Lower lobe of right lung (tissue), 2 donors: ENCODE measurements around the gene CCDC93. TPM values are rescaled to one million over a fixed set of nuclear protein-coding genes. Genes with fewer than 3 reads are reported as not detected.

Source experiments
- ATAC-seq, 2 donors: fragments of 200-7000 bp; cut with Tn5 transposase; one replicate each; pipeline ENCODE4 v1.9.1; 2020 to 2022; ENCODE audit warnings: mild to moderate bottlenecking in 2 of 2, moderate library complexity in 2 of 2
- DNase-seq: peaks from one replicate; pipeline ENCODE4 v3.0.0-alpha.2; 2020
- H3K27ac ChIP-seq: fragments of 200-600 bp; one replicate; pipeline ENCODE4 v1.8.0; 2022
- H3K27me3 ChIP-seq: fragments of 200-600 bp; one replicate; pipeline ENCODE4 v1.8.0; 2022; ENCODE audit warnings: low read depth
- H3K36me3 ChIP-seq: fragments of 200-600 bp; one replicate; pipeline ENCODE4 v1.8.0; 2022; ENCODE audit warnings: mild to moderate bottlenecking
- H3K4me1 ChIP-seq: fragments of 200-600 bp; one replicate; pipeline ENCODE4 v1.8.0; 2022
- H3K4me3 ChIP-seq: fragments of 200-600 bp; one replicate; pipeline ENCODE4 v1.8.0; 2022; ENCODE audit warnings: mild to moderate bottlenecking
- H3K9me3 ChIP-seq: fragments of 200-600 bp; one replicate; pipeline ENCODE4 v1.8.0; 2022
- intact Hi-C: fragments of 100-400 bp; cut with DNase I; formaldehyde crosslinking; loops from one replicate; pipeline ENCODE4 v1.11.0; 2022
- total RNA-seq: library from RNA; stranded (reverse); fragmentation: NEBNext Ultra II Directional; extraction: Animal tissue kit (Norgen Biotek cat#: 25700); gene quantifications from one replicate; pipeline ENCODE4 v1.2.1, GENCODE V29; 2021
- TF ChIP-seq, protein P1 (sequence below): fragments of 200-600 bp; IDR thresholded peaks from one replicate; pipeline ENCODE4 v1.8.0; 2022; ENCODE audit warnings: antibody characterized with exemption, mild to moderate bottlenecking
- donor health status: DM: no; HTN: yes; CAD: no; lungs with severe emphysema.

CCDC93 gene
- total RNA-seq, 1 donor from 2014 or later: 47.3 TPM

DNA sequence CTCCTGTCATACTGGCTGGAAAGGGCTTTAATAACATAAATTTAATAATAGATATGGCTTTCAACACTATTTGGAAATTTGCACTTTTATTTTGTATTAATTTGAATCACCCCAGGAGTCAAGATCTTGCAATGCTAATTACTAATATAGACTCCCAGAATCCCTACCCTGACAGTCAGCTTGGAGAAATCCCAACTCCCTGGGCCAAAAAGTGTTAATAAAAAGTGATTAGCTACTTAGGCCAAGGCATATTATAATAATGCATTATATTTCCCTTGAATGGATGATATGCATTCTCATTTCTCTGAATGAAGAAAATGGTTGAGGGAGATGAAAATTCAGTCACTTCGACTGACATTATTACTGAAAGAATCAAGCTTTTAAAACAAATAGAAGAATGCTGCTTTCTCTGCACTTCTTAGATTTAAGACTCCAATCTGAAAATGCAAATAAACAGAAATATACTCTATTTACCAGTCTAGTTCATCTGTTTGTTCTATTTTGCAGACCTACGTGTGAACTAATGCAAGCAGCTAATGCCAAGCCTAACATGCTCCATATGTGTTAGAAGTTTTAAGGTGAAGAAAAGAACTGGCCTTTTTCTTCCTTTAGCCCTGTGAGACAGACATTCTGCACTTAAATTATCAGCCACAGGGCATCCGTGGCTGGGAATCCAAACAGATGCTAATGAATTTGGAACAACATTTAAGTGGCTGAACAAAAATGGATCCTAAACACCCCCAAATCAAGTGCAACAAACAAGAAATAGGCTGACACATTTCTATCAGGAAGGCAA lies 40.5 kb upstream of the CCDC93 start:
- Histone ChIP-seq H3K36me3 (no peaks in the 10 kb centered on the region), H3K4me3 (no peak overlapping the region), H3K9me3 (no peaks in the 10 kb centered on the region), H3K4me1 (no peaks in the 10 kb centered on the region), H3K27me3 (no peaks in the 10 kb centered on the region), H3K27ac (no peak overlapping the region)
- DNase-seq (no peak), ATAC-seq (no peak)
- TF ChIP-seq, protein P1, sequence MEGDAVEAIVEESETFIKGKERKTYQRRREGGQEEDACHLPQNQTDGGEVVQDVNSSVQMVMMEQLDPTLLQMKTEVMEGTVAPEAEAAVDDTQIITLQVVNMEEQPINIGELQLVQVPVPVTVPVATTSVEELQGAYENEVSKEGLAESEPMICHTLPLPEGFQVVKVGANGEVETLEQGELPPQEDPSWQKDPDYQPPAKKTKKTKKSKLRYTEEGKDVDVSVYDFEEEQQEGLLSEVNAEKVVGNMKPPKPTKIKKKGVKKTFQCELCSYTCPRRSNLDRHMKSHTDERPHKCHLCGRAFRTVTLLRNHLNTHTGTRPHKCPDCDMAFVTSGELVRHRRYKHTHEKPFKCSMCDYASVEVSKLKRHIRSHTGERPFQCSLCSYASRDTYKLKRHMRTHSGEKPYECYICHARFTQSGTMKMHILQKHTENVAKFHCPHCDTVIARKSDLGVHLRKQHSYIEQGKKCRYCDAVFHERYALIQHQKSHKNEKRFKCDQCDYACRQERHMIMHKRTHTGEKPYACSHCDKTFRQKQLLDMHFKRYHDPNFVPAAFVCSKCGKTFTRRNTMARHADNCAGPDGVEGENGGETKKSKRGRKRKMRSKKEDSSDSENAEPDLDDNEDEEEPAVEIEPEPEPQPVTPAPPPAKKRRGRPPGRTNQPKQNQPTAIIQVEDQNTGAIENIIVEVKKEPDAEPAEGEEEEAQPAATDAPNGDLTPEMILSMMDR: no peak
- intact Hi-C loops: no loop called here

DNA sequence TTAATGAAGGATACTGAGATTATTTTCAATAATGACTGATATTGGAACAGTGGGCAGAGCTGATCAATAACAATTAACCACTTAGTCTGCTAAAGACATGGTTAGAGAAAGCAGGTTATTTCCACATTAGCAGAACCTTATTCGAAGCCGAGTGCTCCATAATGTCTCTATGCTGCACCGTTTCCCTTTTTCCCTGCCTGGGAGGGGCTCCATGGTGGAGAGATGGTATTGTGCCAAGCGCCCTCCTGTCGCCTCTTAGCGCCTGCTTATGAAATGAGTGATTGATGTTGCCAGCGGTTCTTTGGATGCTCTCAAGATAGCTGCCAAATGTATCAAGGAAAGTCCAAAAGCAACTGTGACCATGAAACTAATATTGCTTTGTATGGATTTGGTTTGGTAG lies 39.8 kb upstream of the CCDC93 start:
- Histone ChIP-seq H3K27ac (no peak overlapping the region), H3K36me3 (no peaks in the 10 kb centered on the region), H3K4me1 (no peaks in the 10 kb centered on the region), H3K27me3 (no peaks in the 10 kb centered on the region), H3K4me3 (no peak overlapping the region), H3K9me3 (no peaks in the 10 kb centered on the region)
- no peak for ATAC-seq
- TF ChIP-seq, protein P1: no peak
- DNase-seq: no peak
- intact Hi-C loops: no loop called here

DNA sequence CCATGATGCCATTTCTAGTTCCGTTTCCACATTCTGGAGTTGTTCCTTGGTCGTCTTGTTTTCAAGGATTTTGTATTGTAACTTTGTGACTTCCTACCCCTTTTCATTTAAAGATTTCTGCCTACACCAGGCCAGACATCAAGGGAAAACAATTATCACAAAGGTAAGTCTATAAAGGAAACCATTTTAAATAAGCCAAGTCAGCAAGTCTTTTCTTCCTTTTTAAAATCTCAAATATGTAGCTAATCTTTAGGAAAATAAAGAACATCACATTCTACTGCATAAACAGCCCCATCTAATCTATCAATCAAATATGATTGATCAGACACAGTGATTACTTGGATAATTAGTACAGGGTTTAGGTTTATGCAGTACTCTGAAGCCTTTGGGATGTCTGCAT lies 38.6 kb upstream of the CCDC93 start:
- no peak for ATAC-seq
- intact Hi-C loops: no loop called here

DNA sequence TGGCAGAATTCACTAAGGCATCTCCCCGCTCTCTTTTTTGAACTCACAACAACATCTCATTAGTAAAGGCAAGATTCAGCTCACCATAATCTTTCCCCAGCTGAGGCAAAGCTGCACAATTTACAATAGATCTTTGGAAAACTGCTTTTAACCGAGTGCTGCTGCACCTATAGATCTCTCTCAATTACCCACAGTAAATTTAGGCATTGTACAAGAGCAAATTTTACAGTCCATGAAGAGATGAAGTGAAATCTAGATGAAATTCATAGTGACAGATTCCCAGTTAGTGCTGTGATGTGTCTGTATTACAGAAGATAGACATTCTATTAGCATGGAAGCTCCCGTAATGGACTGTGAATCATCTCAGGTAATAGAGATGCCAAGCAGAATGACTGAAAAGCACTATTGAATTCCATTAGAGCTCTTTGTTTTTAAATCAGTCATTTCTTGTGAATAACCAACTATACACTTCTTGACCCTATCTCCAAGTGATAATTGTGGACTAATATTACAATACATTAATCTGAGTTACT lies 38.0 kb upstream of the CCDC93 start:
- no peak overlapping the region for H3K4me3 ChIP-seq
- intact Hi-C loops: no loop called here
- DNase-seq (no peak), ATAC-seq (no peak)
- no peaks in the 10 kb centered on the region for H3K27me3 ChIP-seq
- H3K9me3 ChIP-seq: no peaks in the 10 kb centered on the region
- H3K27ac ChIP-seq: no peak overlapping the region
- TF ChIP-seq, protein P1: no peak
- H3K36me3 ChIP-seq: no peaks in the 10 kb centered on the region
- H3K4me1 ChIP-seq: peaks cover 5% of the 10 kb centered on the region

More for the DNA sequence above, 38.6 kb upstream of the CCDC93 start:
- Histone ChIP-seq H3K27me3 (no peaks in the 10 kb centered on the region), H3K27ac (no peak overlapping the region), H3K9me3 (no peaks in the 10 kb centered on the region), H3K36me3 (no peaks in the 10 kb centered on the region), H3K4me1 (no peaks in the 10 kb centered on the region), H3K4me3 (no peak overlapping the region)
- DNase-seq: no peak
- TF ChIP-seq, protein P1: no peak

DNA sequence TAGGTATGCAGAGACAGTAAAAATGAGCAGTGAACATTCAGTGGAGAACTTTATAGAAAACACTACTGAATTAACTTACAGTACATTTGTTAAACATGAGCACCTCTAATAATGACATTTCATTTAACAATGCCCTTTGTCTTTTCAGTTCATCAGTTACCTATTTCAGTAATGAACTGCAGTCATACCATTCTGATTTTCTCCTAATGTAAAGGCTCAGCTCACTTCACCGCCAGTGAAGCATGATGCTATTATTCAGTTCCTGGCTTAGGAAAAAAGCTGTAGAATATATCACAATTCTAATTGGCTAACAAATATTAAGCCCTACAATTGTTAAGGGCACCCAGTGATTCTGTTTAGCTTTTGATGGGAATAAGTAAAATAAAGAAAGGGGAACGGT lies 37.1 kb upstream of the CCDC93 start:
- no peak for ATAC-seq
- TF ChIP-seq, protein P1: no peak
- Histone ChIP-seq H3K36me3 (no peaks in the 10 kb centered on the region), H3K4me1 (peaks cover 8% of the 10 kb centered on the region), H3K4me3 (no peak overlapping the region), H3K27ac (no peak overlapping the region), H3K27me3 (no peaks in the 10 kb centered on the region), H3K9me3 (no peaks in the 10 kb centered on the region)
- intact Hi-C loops: no loop called here
- no peak for DNase-seq
